Effector CD8-positive, alpha-beta T cell (primary cell): ENCODE data around the gene GK.
"Not testable (repeated sequence)": the region's sequence is repeated elsewhere in the genome, so short reads cannot be mapped to it uniquely, and the experiment has no call there.

ENCODE experiments used
- DNase-seq: peaks from one replicate; lab custom pipeline; 2025; lab: John Stamatoyannopoulos, UW

Gene GK

DNA sequence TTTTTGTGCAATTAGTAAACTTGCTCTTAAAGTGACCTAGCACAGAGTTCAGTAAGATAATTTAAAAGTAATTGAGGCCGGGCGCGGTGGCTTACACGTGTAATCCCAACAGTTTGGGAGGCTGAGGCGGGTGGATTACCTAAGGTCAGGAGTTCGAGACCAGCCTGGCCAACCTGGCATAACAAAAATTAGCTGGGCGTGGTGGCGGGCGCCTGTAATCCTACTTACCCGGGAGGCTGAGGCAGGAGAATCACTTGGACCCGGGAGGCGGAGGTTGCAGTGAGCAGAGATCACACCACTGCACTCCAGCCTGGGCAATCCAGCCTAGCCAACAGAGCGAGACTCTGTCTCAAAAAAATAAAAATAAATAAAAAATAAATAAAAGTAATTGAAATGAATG lies 1.2 kb downstream of the GK start:
- not testable (repeated sequence) for DNase-seq

DNA sequence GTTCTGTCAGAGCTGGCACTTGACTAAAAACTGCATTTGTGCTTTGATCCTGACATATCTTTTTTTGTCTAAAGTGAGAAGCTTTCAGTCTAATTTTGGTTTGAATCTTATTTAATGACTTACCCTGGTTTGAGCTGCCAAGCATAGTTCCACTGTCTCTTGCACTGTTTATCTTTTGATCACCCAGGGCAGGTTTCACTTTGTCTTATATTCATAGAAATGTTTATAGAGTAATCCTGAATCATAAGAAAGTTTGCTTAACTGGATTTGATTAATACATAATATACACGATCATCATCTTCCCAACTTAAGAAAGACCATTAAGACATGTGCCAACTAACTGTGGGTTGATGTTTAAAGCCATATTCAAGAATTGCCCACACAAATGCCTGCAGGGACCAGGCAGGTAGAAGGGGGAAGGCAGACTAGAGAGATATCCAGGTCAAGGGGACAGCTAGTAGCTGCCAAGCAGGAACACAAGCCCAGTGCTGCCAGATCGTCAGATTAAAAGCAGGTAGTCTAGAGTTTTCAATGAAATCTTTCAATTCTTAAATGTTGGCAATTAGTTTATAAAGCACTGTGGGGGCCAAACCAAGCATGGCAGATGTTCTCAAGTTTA lies 1.9 kb downstream of the GK start:
- no peak for DNase-seq

DNA sequence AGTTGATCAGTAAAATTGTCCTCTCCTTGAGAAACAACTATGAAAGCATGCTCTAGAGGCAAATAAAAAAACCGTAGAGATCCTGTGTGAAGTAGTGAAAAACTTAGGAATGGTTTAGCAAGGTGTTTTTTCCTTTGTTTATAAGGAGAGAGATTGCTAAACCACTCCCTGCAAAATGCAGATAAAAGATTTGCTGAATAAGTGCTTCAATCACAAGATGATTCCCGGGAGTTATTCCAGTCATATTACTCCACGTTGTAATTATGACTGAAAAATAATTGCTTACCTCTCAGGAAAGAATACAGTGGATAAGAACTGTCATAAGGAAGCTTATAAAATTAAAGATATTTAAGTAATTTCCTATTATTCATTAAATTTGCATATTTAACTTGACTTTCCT lies 2.8 kb downstream of the GK start:
- DNase-seq = no peak

DNA sequence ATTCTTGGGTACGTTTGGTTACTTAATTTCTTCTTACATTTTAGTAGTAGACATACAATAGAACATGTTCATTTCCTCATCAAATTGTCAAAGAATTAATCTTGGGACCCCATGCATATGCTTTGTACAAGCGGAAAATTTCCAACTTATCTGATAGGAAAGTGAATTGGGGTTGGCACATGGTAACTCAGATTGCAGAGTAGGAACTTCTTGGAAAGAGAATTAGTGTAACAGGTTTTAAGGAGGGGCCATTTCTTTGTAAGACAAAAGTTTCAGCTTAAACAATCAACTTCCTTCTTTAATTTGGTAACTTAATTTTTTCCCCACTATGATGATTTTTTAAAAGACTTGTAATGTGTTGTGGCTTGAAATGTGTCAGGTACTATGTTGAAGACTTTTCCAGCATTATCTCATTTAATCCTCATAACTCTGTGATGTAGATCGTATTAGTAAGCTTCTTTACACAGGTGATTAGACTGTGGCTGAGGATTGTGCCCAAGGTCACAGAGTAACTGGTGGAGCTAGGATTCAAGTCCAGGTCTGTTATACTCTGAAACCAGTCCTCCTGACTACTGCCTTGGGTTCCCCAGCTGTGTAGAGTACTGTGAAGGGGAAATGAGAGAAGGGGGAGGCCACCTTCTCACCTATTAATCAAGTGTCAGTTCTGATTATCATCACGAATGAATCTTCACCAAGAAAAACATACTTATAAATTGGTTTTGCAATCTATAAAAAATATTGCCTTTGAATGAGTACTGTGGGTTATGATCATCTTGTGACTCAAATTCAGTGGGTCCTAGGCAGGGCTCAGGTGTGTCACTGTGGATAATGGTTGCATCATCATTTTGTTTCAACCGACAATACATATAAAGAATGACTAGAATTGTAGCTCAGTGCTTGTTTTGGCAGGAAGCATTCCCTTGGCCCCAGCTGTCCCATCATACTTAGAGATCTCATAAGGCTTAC lies 4.3 kb downstream of the GK start:
- DNase-seq = no peak

DNA sequence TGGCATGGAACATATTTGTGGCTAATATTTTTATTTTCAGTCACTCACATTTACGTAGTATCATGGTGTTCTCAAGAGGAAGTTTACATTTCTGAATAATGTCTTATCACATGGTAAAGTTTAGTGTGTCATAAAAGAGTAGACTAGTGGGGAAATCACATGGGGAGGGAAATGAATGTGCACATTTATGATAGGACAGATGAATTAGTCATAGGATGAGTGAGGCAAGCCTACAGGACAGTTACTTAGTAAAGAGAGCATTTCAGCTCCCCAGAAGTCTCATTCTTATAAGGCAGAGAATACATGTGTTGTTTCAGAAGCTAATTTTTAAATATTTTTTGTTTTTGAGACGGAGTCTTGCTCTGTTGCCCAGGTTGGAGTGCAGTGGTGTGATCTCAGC lies 6.2 kb downstream of the GK start:
- DNase-seq = no peak

DNA sequence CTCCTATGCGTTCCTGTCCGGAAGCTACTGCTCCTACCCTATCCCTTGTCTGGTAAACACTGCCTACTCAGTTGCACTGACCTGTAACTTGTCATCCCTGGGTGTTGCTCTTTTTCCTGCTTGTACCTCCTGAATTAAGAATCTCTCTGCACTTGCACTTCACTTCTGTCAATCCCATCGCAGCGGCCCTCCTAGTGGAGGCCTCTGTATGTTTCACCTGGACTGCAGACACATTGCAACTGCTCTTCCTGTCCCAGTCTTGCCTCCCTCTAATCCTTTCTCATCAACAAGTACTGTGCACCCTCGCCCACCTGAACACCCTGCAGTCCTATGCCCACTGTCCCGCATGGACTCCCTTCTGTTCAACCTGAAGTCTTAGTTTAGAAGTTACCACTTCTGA lies 8.0 kb downstream of the GK start:
- no peak for DNase-seq

DNA sequence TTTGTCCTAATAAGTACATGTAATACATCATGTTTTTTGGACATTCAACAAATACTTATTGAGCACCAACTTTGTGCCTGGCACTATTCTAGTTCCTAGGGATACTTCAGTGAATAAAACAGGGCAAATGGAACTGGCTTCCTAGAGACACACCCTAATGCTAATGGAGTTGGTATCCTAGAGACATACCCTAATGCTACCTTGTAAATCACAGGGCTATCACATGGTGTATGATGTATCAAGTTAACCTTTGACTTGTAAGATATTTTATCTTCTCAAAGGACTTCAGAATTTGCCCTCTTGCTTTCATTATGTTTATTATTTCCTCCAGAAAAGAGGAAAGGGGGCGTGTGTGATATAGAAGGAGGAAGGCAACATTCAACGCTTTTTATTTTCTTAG lies 10.1 kb downstream of the GK start:
- no peak for DNase-seq

DNA sequence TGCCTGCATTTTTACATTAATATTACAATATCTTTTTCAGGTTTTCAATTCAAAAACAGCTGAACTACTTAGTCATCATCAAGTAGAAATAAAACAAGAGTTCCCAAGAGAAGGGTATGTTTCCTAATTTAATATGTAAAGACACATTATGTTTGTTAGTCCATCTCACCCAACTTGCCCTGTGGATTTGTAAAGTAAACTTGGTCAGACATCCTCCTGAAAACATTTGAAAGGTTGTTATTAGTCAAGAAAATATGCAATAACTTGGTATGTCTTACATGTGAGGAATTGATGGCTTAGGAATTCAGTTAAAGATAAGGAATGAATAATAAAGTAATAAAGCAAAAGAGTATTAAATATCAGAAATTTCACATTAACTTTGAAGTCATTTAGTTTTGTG lies 12.2 kb downstream of the GK start:
- DNase-seq = no peak

DNA sequence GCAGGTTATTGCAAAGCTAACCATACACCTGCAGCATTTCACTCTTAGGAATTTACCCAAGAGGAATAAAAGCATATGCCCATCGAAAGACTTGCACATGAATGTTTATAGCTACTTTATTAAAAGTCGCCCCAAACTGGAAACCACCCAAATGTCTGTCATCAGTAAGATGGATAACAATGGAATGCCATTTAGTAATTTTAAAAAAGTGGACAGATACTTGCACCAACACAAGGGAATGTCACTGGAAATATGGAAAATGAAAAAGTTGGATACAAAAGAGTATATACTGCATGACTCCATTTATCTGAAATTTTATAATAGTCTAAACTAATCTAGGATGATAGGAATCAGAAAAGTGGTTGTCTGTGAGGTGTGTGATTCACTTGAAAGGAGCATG lies 12.9 kb downstream of the GK start:
- no peak for DNase-seq

DNA sequence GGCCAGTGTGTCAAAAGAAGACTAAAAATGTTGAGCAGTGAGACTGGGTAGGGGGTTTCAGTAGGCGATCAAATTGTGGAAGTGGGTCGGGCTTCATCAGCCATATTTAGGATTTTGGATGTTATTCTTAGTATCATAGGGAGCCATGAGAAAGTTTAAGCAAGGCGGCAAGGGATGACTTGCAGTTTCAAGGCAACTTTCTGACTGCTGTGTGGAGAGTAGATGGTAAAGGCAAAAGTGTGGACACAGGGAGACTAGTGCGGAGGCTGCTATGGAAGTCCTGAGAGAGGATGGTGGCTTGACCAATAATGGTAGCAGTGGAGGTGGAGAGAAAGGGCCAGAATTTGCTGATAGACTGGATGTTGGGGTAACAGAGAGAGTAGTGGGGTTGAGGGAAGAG lies 15.4 kb downstream of the GK start:
- DNase-seq = no peak

DNA sequence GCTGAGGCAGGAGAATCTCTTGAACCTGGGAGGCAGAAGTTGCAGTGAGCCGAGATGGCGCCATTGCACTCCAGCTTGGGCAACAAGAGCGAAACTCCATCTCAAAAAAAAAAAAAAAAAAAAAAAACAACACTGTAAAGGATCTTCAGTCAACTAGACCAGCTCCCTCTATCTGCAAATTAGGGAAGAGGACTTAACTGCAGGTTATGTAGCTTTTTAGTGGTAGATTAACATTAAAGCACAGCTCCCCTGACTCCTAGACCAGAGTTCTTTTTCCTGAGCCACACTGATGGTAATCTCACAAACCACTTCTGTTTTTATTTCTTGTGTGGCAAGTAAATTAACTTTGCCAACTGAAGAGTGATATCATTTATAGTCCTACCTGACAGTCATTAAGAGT lies 18.0 kb downstream of the GK start:
- DNase-seq = not testable (repeated sequence)

DNA sequence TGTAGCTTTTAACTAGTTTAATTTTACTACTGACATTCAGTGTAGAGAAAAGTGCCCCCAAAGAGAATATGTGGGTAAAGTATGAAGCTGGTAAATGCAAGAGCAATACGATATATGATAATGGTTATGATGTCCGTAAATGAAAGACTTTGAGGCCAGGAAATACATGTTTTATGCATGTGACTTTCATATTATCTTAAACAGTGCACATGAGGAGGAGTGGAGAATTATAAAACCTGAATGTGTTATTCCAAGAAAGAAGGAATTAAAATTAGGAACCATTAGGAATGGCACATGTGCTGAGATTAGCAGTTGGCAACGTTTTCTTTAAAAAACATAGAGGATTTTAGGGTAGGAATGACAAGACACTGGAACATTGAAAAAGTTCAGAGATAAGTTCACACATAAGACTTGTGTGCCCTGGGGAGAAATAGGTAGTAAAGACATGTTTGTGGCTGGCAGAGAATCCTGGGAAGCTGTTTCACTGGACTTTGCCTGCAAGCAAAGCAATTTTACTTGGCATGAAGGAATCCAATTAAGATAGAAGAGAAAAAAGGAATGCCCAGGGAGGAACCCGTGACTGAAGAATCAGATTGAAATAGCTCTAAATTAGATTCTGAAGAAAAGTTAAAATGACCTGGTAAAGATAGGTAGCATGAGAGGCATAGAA lies 20.0 kb downstream of the GK start:
- DNase-seq = no peak

DNA sequence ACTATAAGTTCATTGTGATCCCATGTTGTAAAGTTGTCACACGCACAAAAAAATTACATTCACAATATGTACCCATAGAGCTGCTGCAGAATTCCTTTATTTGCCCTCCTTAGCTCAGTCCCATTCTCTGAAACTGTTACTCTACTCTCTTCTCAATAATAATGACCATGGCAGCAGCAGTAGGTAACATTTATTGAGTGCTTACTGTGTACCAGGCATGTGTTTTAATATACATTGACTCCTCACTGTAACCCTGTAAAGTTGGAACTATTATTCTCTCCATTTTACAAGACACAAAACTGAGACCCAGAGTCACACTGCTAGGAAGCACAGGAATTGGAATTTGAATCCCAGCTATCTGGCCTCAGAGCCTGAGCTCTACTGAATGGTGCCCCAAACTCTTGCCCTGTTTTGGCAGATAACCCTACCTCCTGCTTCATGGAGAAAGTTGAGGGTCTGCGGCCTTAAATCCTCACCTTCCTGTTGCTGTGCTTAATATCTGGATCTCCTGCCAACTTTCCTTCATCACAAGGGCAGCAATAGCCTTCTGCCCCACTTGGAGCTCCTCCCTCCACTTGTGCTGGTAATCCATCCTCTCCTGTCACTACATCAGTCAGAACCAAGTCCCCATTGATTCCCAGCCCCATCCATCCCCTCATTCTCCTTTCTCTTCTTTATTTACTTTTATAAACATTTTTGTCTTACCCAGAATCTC lies 20.8 kb downstream of the GK start:
- no peak for DNase-seq

DNA sequence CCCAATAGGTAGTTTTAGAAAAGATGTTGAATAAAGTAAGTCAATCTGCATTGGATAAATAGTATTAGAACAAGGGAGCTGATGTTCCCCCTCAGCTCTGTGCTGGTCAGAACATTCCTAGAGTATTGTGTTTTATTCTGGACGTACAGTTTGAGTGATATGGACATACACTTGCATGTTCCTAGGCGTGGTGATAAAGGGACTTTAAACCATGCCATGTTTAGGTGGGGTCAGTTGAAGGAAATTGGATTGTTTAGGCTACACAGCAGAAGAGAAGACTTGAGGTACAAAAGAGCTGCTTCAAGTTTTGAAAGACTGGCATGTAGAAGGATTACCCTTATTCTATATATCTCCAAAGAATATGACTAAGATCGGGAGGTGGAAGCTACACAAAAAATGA lies 21.6 kb downstream of the GK start:
- DNase-seq = no peak

DNA sequence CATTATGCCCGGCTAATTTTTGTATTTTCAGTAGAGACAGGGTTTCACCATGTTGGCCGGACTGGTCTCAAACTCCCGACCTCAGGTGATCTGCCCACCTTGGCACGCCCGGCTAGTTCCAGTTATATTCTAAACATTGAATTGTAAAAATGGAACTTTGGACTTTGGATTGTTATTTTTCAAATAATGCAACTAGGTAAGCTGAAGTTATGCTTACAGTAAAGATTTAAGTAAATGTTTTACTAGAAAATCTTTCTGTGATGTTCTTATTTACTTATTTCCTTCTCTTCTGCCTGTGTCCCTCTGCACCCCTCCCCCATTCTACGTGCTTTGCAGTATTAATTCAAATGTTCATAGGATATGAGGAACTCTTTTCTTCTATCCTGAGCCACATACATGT lies 26.1 kb downstream of the GK start:
- no peak for DNase-seq

DNA sequence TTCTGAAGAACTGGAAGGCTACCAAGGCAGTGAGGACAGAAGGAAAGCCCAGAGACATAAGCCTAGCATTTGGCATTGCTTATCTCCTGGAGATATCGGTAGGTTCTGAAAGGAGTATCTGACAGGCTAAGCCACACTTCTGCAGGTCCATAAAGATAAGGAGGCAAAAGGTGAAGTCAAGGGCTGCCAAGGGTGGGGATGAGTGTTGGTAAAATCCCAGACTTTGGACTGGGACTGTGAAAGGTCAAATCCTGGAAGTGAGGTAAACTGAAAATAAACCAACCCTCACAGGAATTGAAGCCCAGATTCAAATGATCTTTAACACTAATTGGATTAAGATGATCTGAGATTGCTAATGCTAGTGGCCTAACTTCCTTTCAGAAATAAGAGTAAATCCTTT lies 27.4 kb downstream of the GK start:
- no peak for DNase-seq

DNA sequence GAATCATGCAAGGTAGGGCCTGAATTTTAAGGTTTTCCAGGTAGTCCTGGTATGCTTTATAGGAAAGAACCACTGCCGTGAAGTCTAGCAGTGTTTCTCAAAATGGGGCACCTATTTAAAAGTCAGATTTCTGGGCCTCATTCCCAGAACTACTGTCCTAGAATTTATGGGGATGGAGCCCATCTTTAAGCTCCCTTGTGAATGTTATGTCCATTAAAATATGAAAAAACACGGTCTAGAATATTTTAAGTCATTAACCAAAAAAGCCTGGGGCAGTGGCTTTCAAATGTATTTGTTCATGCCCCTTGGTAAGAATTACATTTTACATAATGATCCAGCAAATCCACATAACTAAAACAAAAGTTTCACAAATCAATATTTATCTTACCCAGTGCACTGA lies 35.4 kb downstream of the GK start:
- DNase-seq = no peak

DNA sequence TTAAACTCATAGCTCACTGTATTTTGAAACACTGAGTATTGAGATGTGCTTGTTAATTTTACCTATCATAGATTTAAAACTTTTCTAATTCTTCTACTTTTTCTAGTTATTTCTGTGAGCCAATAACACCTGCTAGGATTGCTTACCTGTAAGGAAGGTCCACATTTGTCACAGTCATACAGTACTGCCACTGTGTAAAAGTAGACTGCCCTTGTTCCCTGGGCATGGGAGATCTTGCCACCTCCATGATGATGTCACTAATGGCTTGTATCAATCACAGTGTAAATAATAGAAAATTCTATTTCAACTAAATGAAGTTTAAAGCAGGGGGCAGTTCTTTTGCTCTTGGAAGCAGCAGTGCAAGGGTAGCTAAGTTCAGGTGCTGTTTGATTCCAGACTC lies 35.9 kb downstream of the GK start:
- no peak for DNase-seq

DNA sequence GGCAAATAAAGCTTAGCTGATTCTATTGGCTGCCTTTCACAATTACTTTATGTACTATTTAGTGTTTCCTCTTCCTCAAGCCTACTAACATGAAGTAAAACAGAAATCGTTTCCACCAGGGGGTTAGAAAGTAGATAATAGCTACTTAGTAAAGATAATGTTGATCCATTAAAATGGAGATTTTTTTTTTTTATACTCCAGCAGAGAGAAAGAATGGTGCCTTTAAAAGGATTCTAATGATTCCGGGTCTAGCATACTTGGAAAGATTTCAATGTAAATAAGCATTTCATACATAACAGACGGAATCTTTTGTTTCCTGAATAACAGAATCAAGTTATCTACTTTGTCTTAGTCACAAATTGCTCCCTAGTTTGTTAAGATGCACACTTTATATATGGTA lies 37.1 kb downstream of the GK start:
- no peak for DNase-seq

DNA sequence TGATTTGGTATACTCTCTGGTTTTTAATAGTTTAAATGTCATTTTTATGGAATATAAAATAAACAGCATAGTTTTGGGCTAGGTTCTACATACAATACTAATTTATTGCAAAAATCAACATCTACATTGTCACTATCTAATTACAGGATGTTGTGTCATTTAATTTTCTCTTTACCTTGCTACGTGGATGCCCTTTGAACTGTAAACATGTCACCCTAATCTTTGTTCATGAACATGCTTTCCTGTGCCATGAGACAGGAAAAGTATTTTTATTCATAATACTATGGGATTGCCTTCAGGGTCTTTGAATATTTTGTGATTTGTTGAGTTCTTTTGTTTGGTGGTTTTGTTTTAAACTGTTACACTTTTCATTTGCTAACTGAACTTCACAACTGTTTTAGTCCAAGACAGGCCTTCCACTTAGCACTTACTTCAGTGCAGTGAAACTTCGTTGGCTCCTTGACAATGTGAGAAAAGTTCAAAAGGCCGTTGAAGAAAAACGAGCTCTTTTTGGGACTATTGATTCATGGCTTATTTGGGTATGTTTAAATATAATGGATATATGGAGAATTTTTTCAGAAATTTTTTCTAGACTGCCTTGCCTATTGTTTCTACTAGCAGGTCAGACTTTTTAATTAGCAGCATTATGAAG lies 40.9 kb downstream of the GK start:
- DNase-seq = no peak

DNA sequence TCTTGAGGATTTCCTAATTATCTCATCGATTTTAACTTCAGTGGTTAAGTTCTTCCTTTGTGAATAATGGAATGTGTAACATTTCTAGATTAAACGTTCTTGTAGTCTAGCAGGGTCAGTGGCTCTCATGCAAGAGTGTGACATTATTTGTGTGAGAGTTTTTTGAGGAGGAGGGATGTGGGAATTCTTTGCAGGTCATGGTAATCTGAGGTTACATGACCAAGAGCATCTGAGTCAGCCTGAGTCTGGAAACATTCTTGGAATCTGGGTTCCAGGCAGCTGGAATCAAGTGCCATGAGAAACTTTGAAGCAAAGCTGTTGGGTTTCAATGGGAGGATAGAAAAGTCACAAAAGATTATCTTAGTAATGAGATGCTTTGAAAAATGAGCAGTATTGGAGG lies 49.5 kb downstream of the GK start:
- no peak for DNase-seq

DNA sequence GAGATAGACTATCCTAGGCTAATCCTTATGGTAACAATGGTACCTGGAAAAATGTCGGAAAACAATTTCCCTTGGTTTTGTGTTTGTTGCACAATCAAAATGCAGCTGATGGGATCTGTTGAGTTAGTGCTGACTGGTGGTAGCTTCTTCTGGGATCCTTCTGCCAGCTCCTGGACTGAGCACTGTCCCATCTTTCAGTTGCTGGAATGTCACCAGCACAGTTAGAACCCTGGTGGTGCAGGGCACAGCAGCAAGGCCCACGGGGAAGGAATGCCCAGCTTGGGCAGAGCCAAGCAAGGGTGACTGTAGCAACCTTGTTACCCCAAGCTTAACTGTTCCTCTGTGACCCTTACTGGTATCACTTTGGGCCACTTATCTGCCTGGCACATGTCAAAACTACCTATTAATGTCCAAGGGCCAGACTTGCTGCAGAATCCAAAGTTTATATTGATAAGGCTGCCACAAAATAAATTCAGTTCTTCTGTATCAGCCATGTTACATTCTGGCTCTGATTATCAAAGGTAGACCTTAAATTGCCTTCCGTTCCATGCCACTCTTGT lies 53.1 kb downstream of the GK start:
- no peak for DNase-seq
